ENCODE measurements around the gene TMEM140. TPM values are rescaled to one million over a fixed set of nuclear protein-coding genes. Genes with fewer than 3 reads are reported as not detected.

TMEM140 gene
- total and polyA plus RNA-seq, 2 donors from 2014 or later = 28.2 to 31.3 TPM

DNA sequence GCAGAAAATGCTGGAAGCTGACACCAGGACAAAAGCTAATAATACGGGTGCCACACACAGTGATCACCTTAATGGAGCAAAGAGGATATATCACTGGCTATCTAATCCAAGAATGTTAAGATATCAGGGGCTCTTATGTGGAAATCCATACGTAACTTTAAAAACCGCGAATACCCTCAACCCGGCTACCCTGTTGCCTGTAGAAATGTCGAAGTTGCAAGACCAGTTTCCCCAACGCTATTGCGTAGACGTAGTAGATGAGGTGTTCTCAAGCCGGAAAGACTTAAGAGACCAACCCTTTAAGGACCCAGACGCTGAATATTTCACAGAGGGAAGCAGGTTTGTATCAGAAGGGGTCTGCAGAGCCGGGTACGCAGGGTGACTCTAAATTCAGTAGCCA lies 30.5 kb downstream of the TMEM140 start:
- TF ChIP-seq, protein P1, sequence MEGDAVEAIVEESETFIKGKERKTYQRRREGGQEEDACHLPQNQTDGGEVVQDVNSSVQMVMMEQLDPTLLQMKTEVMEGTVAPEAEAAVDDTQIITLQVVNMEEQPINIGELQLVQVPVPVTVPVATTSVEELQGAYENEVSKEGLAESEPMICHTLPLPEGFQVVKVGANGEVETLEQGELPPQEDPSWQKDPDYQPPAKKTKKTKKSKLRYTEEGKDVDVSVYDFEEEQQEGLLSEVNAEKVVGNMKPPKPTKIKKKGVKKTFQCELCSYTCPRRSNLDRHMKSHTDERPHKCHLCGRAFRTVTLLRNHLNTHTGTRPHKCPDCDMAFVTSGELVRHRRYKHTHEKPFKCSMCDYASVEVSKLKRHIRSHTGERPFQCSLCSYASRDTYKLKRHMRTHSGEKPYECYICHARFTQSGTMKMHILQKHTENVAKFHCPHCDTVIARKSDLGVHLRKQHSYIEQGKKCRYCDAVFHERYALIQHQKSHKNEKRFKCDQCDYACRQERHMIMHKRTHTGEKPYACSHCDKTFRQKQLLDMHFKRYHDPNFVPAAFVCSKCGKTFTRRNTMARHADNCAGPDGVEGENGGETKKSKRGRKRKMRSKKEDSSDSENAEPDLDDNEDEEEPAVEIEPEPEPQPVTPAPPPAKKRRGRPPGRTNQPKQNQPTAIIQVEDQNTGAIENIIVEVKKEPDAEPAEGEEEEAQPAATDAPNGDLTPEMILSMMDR (IDR thresholded peaks at IDR 0.05; ENCODE audit: borderline replicate concordance, extremely low read depth, insufficient read depth) = no peak
- FAIRE-seq (no peak), DNase-seq (no peak)
- H3K4me3 ChIP-seq (ENCODE audit: low read length in 3 of 3) = no peak overlapping the region
- H3K9me3 ChIP-seq (ENCODE audit: control insufficient read depth in 2 of 3, insufficient read depth in 1 of 3, low read length in 3 of 3) = peaks cover 3 to 14% (median 7%) of the 10 kb centered on the region in 3 donors
- no peaks in the 10 kb centered on the region for H3K4me1 ChIP-seq (ENCODE audit: control insufficient read depth in 2 of 3, insufficient read depth in 2 of 3, low read depth in 1 of 3, low read length in 3 of 3)
- intact Hi-C loops (cut with DNase I) = no loop called here
- H3K36me3 ChIP-seq (ENCODE audit: control insufficient read depth in 2 of 3, insufficient read depth in 3 of 3, low read length in 3 of 3) = peaks cover 9 to 23% (median 18%) of the 10 kb centered on the region in 3 donors
- no peak overlapping the region for H3K27ac ChIP-seq (ENCODE audit: low read depth in 2 of 2, low read length in 2 of 2)
- no peaks in the 10 kb centered on the region for H3K27me3 ChIP-seq (ENCODE audit: control insufficient read depth, insufficient read depth, low read length)
- no peak overlapping the region for H3K9ac ChIP-seq (ENCODE audit: low read length in 3 of 3)

DNA sequence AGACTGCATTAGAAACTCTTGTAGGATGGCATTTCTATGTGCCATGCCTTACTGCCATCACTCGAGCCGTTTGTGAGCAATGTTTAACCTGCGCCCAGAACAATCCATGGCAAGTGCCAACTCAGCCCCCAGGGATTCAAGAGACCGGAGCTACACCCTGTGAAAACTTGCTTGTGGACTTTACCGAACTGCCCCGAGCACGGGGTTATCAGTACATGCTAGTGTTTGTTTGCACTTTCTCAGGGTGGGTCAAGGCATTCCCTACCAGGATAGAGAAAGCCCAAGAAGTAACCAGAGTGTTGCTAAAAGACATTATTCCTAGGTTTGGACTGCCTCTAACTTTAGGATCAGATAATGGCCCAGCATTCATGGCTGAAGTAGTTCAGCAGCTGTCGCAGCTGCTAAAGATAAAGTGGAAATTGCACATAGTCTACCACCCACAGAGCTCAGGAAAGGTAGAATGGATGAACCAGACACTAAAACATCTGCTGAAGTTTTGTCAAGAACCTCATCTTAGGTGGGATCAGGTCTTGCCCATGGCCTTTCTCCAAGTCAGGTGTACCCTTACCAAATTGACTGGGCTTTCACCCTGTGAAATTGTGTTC lies 31.6 kb downstream of the TMEM140 start:
- intact Hi-C loops (cut with DNase I) = no loop called here
- TF ChIP-seq, protein P1 (IDR thresholded peaks at IDR 0.05; ENCODE audit: borderline replicate concordance, extremely low read depth, insufficient read depth) = no peak
- Histone ChIP-seq H3K9ac (ENCODE audit: low read length in 3 of 3) (no peak overlapping the region), H3K27me3 (ENCODE audit: control insufficient read depth, insufficient read depth, low read length) (no peaks in the 10 kb centered on the region), H3K4me1 (ENCODE audit: control insufficient read depth in 2 of 3, insufficient read depth in 2 of 3, low read depth in 1 of 3, low read length in 3 of 3) (no peaks in the 10 kb centered on the region), H3K4me3 (ENCODE audit: low read length in 3 of 3) (no peak overlapping the region), H3K36me3 (ENCODE audit: control insufficient read depth in 2 of 3, insufficient read depth in 3 of 3, low read length in 3 of 3) (peaks cover 9 to 33% (median 27%) of the 10 kb centered on the region in 3 donors), H3K9me3 (ENCODE audit: control insufficient read depth in 2 of 3, insufficient read depth in 1 of 3, low read length in 3 of 3) (peaks cover 3 to 14% (median 7%) of the 10 kb centered on the region in 3 donors), H3K27ac (ENCODE audit: low read depth in 2 of 2, low read length in 2 of 2) (peak overlapping the region; percentile 41 to 59)
- DNase-seq (peak in 1 of 5 donors; percentile 16), FAIRE-seq (no peak)

GRCh38 chr7:135180122-135180521 lies 32.2 kb downstream of the TMEM140 start:
- DNase-seq (peak in 1 of 5 donors; percentile 9), FAIRE-seq (no peak)
- Histone ChIP-seq H3K4me1 (ENCODE audit: control insufficient read depth in 2 of 3, insufficient read depth in 2 of 3, low read depth in 1 of 3, low read length in 3 of 3) (no peaks in the 10 kb centered on the region), H3K9me3 (ENCODE audit: control insufficient read depth in 2 of 3, insufficient read depth in 1 of 3, low read length in 3 of 3) (peaks cover 3 to 14% (median 7%) of the 10 kb centered on the region in 3 donors), H3K27ac (ENCODE audit: low read depth in 2 of 2, low read length in 2 of 2) (no peak overlapping the region), H3K36me3 (ENCODE audit: control insufficient read depth in 2 of 3, insufficient read depth in 3 of 3, low read length in 3 of 3) (peaks cover 9 to 39% (median 29%) of the 10 kb centered on the region in 3 donors), H3K4me3 (ENCODE audit: low read length in 3 of 3) (no peak overlapping the region), H3K27me3 (ENCODE audit: control insufficient read depth, insufficient read depth, low read length) (no peaks in the 10 kb centered on the region), H3K9ac (ENCODE audit: low read length in 3 of 3) (no peak overlapping the region)
- intact Hi-C loops (cut with DNase I) = no loop called here
- TF ChIP-seq, protein P1 (IDR thresholded peaks at IDR 0.05; ENCODE audit: borderline replicate concordance, extremely low read depth, insufficient read depth) = no peak
